Left ventricle myocardium superior (tissue), 1 donor: Measurements from ENCODE around the gene MLST8. TPM values are rescaled to one million over a fixed set of nuclear protein-coding genes. Genes with fewer than 3 reads are reported as not detected.
A peak's percentile ranks its signal among the peaks of the same experiment; 100 is the strongest.
"Not testable (repeated sequence)": the region's sequence is repeated elsewhere in the genome, so short reads cannot be mapped to it uniquely, and the experiment has no call there.

ENCODE experiments used
- ATAC-seq: fragments of 200-7000 bp; cut with Tn5 transposase; one replicate; pipeline ENCODE4 v1.9.1; 2020; ENCODE audit warnings: mild to moderate bottlenecking, moderate library complexity
- DNase-seq: peaks from one replicate; pipeline ENCODE4 v3.0.0-alpha.2; 2020
- intact Hi-C: fragments of 100-400 bp; cut with micrococcal nuclease; formaldehyde crosslinking; loops from one replicate; pipeline ENCODE4 v1.11.0; 2022
- total RNA-seq: library from RNA; stranded (reverse); fragmentation: NEBNext Ultra II Directional; extraction: Animal tissue kit (Norgen Biotek cat#: 25700); gene quantifications from one replicate; pipeline ENCODE4 v1.2.1, GENCODE V29; 2021
- donor health status: DM: no; HTN: yes; CAD: no; lungs with severe emphysema.

MLST8 gene
- total RNA-seq, 1 donor from 2014 or later: 29.9 TPM

GRCh38 chr16:2236337-2237101 is 31.3 kb downstream of the MLST8 start, which contains the start of gene DNASE1L2:
Gene DNASE1L2 (plus strand): TSS chr16:2236444. CDS start chr16:2236817, 373 bp downstream.
- DNase-seq (peak; percentile 58), ATAC-seq (peak; percentile 38)
- intact Hi-C loops: no loop called here

GRCh38 chr16:2237102-2237482 is 31.8 kb downstream of the MLST8 start:
- ATAC-seq: no peak

GRCh38 chr16:2237493-2238149 is 32.4 kb downstream of the MLST8 start:
- peak; percentile 57 for DNase-seq
- intact Hi-C loops: no loop called here
- peak; percentile 41 for ATAC-seq

More at GRCh38 chr16:2237102-2237482, 31.8 kb downstream of the MLST8 start:
- peak; percentile 23 for DNase-seq
- intact Hi-C loops: no loop called here

- ATAC-seq (peak; percentile 30), DNase-seq (peak; percentile 36)
- intact Hi-C loops: no loop called here
These were observed 33.0 kb downstream of the MLST8 start for GRCh38 chr16:2238150-2238837.

GRCh38 chr16:2238838-2239675 is 33.8 kb downstream of the MLST8 start:
- intact Hi-C loops: no loop called here
- ATAC-seq (peak; percentile 2), DNase-seq (peak; percentile 29)

GRCh38 chr16:2240331-2240730 is 35.1 kb downstream of the MLST8 start:
- DNase-seq, intact Hi-C loops, ATAC-seq: not testable (repeated sequence)

GRCh38 chr16:2242598-2242997 is 37.3 kb downstream of the MLST8 start:
- DNase-seq (no peak), ATAC-seq (no peak)
- intact Hi-C loops: no loop called here

GRCh38 chr16:2243031-2243528 is 37.8 kb downstream of the MLST8 start:
- DNase-seq (peak; percentile 33), ATAC-seq (no peak)
- intact Hi-C loops: no loop called here

- intact Hi-C loops: no loop called here
- DNase-seq: no peak
- no peak for ATAC-seq
These were observed 38.5 kb downstream of the MLST8 start for GRCh38 chr16:2243781-2244180.

GRCh38 chr16:2244301-2244700 is 39.0 kb downstream of the MLST8 start:
- DNase-seq (peak; percentile 30), ATAC-seq (no peak)
- intact Hi-C loops: no loop called here

- DNase-seq: no peak
- intact Hi-C loops: no loop called here
- ATAC-seq: no peak
These were observed 39.9 kb downstream of the MLST8 start for GRCh38 chr16:2244926-2245795.

- DNase-seq (peak; percentile 26), ATAC-seq (no peak)
- intact Hi-C loops: no loop called here
These were observed 41.1 kb downstream of the MLST8 start for GRCh38 chr16:2246301-2246885.

- ATAC-seq (no peak), DNase-seq (no peak)
- intact Hi-C loops: no loop called here
These were observed 45.5 kb downstream of the MLST8 start for GRCh38 chr16:2250652-2251295.

- ATAC-seq (peak; percentile 97), DNase-seq (peak; percentile 99)
- intact Hi-C loops: no loop called here
These were observed 46.2 kb downstream of the MLST8 start, which contains the start of gene ECI1 for GRCh38 chr16:2251296-2252111. Gene ECI1 (minus strand): TSS chr16:2251587. CDS start chr16:2251566, 21 bp downstream.

- no peak for ATAC-seq
- intact Hi-C loops: no loop called here
- no peak for DNase-seq
These were observed 47.5 kb downstream of the MLST8 start for GRCh38 chr16:2252806-2253148.

- ATAC-seq (no peak), DNase-seq (no peak)
- intact Hi-C loops: no loop called here
These were observed 48.0 kb downstream of the MLST8 start for GRCh38 chr16:2253293-2253692.
